Measurements from ENCODE around the gene FUT8.
"Not testable (repeated sequence)": the region's sequence is repeated elsewhere in the genome, so short reads cannot be mapped to it uniquely, and the experiment has no call there.

FUT8 gene

DNA sequence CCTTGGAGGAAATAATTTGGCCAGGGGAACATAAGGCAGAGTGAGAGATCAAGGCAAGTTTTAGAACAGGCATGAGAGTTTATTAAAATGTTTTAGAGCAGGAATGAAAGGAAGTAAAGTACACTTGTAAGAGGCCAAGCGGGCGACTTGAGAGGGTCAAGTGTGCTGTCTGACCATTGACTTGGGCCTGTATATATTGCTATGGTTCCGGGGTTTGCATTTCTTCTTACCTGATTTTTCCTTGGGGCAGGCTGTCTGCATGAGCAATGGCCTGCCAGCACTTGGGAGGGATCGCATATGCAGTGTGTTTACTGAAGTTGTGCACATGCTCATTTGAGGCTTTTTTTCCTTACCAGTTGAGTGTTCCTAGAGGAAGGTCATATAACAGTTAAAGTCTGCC, 214.8 kb downstream of the FUT8 start:
- no peak for DNase-seq

DNA sequence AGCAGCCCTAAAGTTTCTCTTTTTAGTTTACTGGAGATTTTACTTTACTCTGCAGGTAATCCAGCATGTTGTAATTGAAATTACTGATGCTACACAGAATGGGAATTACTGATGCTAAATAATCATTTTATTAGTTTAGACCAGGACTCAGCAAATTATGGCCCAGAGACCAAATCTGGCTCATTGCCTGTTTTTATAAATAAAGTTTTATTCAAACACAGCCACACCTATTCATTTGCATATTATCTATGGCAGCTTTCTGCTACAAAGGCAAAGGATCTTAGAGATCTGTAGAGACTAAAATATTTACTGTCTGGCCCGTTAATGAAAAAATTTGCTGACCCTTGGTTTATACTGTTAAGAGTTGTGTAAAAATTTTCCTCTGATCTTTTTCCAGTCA, 216.1 kb downstream of the FUT8 start:
- DNase-seq, result no peak

DNA sequence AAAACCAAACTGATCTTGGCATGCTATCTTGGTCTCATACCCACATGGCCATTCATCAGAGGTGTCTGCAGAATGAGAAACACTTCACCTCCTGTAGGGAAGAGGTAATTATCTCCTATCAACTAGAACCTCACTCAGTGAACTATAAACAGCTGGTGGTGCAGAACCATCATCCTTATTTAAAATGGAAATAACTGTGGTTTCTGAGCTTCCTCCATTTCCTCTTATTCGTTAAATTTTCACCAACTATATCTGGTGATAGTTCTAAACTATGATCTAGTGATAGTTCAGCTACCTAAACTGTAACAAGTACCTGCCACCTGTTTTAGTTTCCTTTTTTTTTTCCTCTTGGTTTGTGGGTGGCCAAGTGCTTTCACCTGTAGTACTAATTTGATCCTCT, 218.5 kb downstream of the FUT8 start:
- DNase-seq, result no peak

DNA sequence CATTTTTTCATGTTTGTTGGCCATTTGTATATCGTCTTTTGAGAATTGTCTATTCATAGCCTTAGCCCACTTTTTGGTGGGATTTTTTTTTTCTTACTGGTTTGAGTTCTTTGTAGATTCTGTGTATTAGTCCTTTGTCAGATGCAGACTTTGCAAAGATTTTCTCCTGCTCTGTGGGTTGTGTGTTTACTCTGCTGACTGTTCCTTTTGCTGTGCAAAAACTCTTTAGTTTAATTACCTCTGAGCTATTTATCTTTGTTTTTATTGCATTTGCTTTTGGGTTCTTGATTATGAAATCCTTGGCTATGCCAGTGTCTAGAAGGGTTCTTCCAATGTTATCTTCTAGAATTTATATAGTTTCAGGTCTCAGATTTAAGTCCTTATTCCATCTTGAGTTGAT, 220.0 kb downstream of the FUT8 start:
- no peak for DNase-seq

DNA sequence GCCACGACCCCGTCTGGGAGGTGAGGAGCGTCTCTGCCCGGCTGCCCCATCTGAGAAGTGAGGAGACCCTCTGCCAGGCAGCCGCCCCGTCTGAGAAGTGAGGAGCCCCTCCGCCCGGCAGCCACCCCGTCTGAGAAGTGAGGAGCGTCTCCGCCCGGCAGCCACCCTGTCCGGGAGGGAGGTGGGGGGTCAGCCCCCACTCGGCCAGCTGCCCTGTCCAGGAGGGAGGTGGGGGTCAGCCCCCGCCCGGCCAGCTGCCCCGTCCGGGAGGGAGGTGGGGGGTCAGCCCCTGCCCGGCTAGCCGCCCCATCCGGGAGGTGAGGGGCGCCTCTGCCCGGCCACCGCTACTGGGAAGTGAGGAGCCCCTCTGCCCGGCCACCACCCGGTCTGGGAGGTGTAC, 221.1 kb downstream of the FUT8 start:
- DNase-seq, result not testable (repeated sequence)

DNA sequence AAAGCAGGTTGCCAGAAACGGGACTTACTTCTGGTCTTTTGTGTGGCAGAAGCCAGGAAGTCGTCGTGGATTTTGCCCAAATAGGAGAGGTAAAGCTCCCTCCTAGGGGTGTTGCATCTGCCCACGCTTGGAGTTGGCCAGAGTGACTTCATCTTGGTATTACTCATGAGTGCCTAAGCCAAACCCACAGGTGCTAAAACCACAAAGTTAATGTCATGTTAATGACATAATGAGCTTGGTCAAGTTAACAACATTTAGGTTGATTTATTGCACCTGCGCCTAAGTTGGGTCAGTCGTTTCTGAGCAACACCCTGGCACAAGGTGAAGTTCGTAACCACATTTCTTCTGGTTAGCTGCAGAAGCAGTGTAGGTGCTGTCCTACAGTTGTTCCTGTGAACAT, 225.2 kb downstream of the FUT8 start:
- no peak for DNase-seq

DNA sequence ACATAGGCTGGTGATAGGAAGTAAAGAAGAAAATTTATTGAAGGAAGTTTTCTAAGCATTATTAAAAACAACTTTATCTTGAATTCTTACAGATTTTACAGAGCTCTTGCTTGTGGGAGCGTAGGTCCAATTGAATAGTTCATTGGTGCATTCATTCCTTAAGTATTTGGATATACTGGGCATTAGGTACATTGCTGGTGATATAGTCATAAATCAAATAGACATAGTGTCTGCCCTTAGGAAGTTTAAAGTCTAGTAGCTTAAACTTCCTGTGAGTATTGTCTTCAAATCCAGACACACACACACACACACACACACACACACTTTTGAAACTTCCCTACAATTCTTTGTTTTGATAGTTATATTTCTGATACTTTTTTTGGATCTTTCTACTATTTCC, 226.7 kb downstream of the FUT8 start:
- DNase-seq, result no peak

DNA sequence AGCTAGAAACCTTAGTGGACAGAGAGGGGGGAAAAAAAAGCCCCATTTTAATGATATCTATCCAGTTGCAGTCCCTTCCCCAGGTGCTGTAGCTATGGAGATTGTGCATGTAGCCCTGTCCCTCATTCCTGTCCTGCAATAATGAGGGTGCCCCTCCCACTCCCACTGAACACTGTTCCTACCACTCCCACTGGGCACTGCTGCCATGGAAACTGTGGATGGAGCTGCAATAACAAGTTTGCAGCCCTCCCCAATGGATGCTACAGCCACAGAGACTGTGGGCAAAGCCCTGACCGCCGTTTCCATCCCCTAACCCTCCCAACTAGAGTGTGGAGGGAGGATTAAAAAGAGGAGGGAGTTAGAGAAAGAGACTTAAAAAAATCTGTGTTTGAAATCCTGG, 238.3 kb downstream of the FUT8 start:
- no peak for DNase-seq

DNA sequence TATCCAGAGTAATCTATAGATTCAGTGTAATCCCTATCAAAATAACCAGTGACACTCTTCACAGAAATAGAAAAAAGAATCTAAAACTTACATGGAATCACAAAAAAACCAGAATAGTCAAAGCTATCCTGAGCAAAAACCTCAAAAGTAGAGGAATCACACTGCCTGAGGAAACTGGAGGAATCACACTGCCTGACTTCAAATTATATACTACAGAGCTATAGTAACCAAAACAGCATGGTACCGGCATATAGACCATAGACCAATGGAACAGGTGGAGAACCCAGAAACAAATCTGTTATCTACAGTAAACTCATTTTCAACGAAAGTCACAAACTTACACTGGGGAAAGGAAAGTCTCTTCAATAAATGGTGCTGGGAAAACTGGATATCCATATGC, 244.0 kb downstream of the FUT8 start:
- no peak for DNase-seq

DNA sequence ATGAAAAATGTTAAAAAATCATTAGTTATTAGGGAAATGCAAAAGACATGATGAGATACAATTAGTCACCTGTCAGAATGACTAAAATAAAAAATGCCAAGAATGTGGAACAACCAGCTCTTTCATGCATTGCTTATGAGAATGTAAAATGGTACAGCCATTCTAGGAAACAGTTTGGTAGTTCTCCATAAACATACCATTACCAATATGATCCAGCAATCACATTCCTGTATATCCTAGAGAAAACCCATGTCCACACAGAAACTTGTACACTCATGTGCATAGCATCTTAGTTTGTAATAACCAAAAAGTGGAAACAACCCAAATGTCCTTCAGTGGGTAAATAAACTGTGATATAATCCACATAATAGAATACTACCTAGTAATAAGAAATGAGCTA, 245.7 kb downstream of the FUT8 start:
- DNase-seq, result no peak

DNA sequence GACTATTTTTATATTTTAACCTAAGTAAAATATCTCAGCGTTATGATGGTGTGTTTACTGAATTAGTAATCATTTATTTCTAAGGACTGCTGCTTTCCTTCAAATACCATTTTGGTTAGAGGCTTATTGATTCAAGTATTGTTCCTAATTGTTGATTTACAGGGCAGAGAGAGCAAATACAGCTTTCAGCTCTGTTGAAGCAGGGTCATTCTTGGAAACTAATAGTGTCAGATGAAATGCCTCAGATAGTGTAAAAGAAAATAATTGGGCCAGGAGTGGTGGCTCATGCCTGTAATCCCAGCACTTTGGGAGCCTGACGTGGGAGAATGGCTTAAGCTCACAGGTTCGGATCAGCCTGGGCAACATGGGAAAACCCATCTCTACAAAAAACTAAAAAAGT, 249.3 kb downstream of the FUT8 start:
- DNase-seq, result no peak

DNA sequence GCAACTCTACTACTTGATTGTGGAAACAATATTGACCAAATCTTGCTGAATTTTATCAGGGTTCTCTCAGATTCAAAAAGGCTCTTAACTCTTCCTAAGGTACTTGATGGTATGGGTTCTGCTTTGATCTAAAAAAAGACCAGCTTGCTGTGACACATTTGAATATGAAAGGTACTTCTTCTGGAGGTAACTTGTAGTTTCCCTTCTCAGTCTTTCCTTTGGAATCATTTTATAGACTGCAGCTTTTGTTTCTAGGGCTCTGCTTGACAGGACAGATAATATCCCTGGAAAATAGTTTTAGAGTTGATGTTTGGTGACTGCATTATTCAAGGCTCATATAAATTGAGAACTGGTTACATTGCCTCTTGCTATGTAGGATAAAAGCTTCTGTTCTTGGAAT, 251.9 kb downstream of the FUT8 start:
- DNase-seq, result no peak

DNA sequence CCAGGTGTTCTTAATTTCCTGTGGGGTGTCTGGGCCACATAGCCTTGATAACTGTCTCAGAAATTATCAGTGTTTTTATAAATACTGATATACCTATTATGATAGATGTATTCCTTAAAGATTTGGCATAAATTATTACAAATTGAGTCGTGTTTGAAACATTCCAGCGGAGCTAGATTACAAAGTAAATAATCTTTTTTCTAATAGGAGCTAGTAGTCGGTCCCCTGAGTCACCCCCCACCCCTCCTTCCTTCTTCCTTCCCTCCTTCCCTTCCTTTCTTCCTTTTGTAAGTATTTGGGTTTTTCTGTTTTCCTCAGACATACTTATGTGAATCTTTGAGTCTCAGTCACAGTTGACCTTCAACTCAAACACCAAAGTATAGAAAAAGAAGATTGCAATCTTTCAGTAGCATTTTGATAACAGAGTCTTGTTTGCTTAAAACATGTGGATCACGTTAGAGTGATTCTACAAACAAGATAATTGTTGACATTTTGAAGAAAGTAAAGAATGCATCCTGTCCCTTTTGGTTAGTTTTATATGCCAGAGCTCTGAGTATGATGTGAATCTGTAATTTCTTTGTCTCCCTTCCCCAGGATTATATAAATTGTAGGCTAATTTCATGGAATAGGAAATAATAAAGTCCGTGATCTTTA, 264.0 kb downstream of the FUT8 start:
- no peak for DNase-seq

DNA sequence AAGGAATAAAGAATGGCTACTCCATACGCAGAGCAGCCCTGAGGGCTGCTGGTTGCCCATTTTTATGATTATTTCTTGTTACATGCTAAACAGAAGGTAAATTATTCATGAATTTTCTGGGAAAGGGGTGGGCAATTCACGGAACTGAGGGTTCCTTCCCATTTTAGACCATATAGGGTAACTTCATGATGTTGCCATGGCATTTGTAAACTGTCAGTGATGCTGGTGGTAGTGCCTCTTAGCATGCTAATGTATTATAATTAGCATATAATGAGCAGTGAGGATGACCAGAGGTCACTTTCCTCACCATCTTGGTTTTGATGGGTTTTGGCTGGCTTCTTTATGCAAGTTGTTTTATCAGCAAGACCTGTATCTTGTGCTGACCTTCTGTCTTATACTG, 273.0 kb downstream of the FUT8 start:
- no peak for DNase-seq

DNA sequence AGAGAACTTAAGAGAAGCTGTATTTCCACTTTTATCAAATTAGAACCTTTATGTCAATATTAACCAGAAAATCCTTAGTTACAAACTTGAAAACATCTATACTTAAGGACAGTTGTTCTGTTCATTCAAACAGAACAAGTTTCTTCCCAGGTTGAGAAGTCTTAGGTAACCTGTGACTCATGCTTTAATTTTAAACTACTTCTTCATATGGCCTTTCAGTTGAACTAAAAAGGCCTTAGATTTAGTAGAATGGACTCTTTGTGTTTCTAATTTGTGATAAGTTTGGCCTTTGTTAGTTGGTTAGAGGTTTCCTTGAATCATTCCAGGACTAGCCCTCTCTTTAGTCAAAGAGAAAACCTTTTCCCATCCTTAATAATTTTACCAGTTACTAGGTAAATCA, 274.2 kb downstream of the FUT8 start:
- no peak for DNase-seq

DNA sequence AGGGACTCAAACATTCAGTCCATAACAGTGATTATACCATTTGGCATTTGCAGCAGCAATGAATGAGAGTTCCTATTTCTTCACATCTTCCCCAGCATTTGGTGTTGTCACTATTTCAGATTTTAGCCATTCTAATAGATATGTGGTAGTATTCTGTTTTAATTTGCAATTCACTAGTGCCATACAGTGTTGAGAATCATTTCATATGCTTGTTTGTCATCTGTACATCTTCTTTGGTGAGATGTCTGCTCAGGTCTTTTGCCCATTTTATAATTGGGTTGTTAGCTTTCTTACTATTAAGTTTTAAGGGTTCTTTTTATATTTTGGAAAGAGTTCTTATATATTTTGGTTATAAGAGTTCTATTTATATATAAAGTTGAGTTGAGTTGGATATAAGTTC, 276.5 kb downstream of the FUT8 start:
- DNase-seq, result no peak

DNA sequence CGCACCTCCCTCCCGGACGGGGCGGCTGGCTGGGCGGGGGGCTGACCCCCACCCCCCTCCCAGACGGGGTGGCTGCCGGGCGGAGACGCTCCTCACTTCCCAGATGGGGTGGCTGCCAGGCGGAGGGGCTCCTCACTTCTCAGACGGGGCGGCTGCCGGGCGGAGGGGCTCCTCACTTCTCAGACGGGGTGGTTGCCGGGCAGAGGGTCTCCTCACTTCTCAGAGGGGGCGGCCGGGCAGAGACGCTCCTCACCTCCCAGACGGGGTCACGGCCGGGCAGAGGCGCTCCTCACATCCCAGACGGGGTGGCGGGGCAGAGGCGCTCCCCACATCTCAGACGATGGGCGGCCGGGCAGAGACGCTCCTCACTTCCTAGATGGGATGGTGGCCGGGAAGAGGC, 280.0 kb downstream of the FUT8 start:
- not testable (repeated sequence) for DNase-seq

DNA sequence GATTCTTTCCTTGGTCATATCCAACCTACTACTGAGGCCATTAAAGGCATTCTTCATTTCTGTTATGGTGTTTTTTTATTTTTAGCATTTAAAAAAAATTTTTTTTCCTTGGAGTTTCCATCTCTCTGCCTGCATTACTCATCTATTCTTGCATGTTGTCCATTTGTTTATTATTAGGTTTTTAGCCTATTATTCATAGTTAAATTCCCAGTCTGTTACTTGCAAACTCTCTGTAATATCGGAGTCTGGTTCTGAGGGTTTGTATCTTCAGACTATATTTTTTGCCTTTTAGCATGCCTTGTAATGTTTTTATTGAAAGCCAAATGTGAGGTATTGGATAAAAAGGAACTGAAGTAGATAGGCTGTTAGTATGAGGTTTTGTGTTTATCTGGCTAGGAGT, 284.3 kb downstream of the FUT8 start:
- no peak for DNase-seq

DNA sequence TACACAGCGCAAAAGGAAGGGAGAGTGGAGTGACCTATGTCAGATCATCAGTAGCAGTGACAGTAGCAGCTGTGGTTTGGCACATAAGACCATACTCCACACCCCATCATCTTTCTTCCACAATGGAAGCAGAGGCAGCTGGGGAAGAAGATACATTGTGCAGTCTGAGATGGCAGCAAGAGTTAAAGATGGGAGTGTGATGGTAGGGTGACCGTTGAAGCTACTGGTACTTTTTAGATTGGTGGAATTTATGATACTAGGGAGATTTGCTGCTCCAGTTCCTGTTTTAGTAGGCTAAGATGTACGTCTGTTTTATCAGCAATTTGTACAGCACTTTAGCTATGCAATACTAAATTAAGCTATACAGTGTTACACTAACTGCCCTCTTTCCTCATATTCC, 291.0 kb downstream of the FUT8 start:
- no peak for DNase-seq

DNA sequence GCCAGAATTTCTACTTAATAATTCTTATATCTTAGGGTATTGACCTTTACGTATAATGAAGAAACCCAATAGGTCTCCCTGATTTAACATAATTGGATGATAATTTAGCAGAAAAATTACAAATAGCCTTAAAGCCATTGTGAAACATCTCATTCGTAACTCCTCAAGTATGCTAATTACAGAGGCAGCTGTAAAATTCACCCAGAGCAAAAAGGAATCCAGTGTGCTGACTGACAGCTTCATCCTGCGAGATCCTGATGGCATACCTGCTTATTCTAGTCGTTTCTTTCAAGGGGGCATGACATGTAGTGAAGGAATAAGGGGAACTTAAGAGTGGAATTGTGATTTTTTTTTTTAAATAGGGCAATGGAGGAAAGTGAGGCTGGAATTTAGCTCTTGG, 291.5 kb downstream of the FUT8 start:
- no peak for DNase-seq

DNA sequence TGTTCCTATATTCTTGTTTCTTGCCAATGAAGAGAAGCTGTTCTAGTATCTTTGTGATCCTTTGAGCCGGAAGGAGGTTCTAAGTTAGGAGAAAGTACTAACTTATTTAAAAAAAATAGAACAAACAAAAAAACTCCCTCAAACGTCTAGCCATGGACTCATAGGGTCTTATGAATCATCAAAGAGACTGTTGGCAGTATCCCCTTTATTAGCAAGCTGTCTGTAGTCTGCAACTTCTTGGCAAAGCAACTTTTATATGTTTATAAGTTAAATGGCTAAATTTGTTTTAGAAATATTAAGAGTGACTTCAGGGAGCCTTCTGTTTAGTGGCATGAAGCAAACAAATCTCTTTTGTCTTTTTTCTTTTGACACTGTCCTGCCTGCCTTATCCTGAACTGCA, 291.9 kb downstream of the FUT8 start:
- DNase-seq, result no peak

DNA sequence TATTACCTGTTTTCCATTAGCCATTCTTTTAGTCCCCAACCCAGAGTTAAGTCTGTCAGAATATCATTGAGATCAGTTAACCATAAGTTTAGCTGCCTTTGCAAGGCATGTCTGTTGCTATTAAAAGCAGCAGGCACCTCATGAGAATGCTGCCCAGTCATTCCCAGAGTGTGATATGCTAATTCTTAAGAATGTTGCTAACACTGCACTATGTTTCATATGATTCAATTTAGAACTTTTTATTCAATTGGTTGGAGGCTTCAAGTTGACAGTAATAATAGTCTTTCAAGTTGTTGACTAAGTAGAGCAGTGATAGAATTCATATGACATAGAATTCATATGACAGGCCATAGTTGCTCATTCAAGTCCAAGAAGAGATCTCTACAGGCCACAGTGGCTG, 292.3 kb downstream of the FUT8 start:
- no peak for DNase-seq

DNA sequence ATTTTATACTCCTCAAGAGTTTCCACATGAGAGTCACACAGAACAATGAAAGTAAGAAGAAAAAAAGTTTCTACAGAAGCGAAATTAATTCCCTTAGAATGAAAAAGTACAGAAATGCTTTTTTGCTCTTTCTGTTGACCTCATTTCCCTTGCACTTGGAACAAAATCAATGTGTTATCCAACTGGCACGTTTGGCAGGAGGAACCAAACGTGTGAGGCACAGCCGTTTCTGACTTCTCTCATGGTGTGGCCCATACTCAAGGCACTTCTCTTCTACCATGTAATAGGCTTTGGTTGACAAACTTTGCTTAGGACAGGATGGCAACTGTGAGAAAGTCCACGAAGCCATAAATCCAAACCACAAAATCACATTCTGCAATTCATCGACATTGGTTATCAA, 297.0 kb downstream of the FUT8 start:
- DNase-seq, result no peak

DNA sequence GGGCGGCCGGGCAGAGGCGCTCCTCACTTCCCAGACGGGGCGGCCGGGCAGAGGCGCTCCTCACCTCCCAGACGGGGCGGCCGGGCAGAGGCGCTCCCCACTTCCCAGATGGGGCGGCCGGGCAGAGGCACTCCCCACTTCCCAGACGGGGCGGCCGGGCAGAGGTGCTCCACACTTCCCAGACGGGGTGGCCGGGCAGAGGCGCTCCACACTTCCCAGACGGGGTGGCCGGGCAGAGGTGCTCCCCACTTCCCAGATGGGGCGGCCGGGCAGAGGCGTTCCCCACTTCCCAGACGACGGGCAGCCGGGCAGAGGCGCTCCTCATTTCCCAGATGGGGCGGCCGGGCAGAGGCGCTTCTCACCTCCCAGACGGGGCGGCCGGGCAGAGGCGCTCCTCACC, 304.3 kb downstream of the FUT8 start:
- DNase-seq, result not testable (repeated sequence)

DNA sequence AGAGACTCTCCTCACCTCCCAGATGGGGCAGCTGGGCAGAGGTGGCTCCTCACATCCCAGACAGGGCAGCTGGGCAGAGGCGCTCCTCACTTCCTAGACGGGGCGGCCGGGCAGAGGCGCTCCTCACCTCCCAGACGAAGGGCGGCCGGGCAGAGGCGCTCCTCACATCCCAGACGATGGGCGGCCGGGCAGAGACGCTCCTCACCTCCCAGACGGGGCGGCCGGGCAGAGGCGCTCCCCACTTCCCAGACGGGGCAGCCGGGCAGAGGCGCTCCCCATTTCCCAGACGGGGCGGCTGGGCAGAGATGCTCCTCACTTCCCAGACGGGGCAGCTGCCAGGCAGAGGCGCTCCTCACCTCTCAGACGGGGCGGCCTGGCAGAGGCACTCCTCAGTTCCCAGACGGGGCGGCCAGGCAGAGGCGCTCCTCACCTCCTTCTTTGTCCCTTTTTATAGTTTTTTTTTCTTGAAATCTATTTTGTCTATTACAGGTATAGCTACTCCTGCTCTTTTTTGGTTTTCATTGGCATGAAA, 304.9 kb downstream of the FUT8 start:
- DNase-seq, result not testable (repeated sequence)

DNA sequence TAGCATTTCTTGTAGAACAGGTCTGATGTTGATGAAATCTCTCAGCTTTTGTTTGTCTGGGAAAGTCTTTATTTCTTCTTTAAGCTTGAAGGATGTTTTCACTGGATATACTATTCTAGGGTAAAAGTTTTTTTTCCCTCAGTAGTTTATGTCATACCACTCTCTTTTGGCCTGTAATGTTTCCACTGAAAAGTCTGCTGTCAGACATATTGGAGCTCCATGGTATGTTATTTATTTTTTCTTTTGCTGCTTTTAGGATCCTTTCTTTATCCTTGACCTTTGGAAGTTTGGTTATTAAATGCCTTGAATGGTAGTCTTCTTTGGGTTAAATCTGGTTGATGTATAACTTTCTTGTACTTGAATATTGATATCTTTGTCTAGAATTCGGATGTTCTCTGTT, 306.1 kb downstream of the FUT8 start:
- DNase-seq, result no peak
